GM12874 (cell line): Measurements from ENCODE around the gene CDH23.

Experiments
- CTCF ChIP-seq: IDR thresholded peaks from 2 replicates; pipeline ENCODE4 v1.5.1; 2011; ENCODE audit warnings: low read depth, mild to moderate bottlenecking, control low read depth, low read length, moderate library complexity; ENCODE audit not compliant: insufficient read depth

Gene CDH23

GRCh38 chr10:71466330-71466729 lies 69.6 kb downstream of the CDH23 start:
- TF ChIP-seq CTCF = no peak

- no peak for TF ChIP-seq CTCF
These were observed 70.4 kb downstream of the CDH23 start for GRCh38 chr10:71467161-71467560.

- no peak for TF ChIP-seq CTCF
These were observed 71.0 kb downstream of the CDH23 start for GRCh38 chr10:71467569-71468362.

GRCh38 chr10:71468363-71469094 lies 71.8 kb downstream of the CDH23 start:
- TF ChIP-seq CTCF = no peak

GRCh38 chr10:71471006-71471405 lies 74.3 kb downstream of the CDH23 start:
- no peak for TF ChIP-seq CTCF

GRCh38 chr10:71471957-71472365 lies 75.2 kb downstream of the CDH23 start:
- TF ChIP-seq CTCF = no peak

GRCh38 chr10:71472466-71472865 lies 75.7 kb downstream of the CDH23 start:
- TF ChIP-seq CTCF = no peak
